IPS DF 6.9 (cell line): ENCODE measurements around the gene NPHP4.

Experiments
- DNase-seq: peaks from one replicate; pipeline ENCODE4 v3.0.0-alpha.2; 2013; ENCODE audit warnings: low read depth, low spot score
- H3K27ac ChIP-seq: one replicate; pipeline ENCODE4 v1.5.1; 2013; ENCODE audit warnings: low read length, control low read depth
- H3K27me3 ChIP-seq: 2 replicates; pipeline ENCODE4 v1.6.1; 2013; ENCODE audit warnings: mild to moderate bottlenecking, low read length; ENCODE audit not compliant: control insufficient read depth, insufficient read depth
- H3K36me3 ChIP-seq: 2 replicates; pipeline ENCODE4 v1.6.1; 2013; ENCODE audit warnings: low read length; ENCODE audit not compliant: control insufficient read depth, insufficient read depth
- H3K4me1 ChIP-seq: 2 replicates; pipeline ENCODE4 v1.6.1; 2013; ENCODE audit warnings: low read length; ENCODE audit not compliant: control insufficient read depth, insufficient read depth
- H3K4me3 ChIP-seq: 2 replicates; pipeline ENCODE4 v1.5.1; 2013; ENCODE audit warnings: mild to moderate bottlenecking, low read length
- H3K9me3 ChIP-seq: 2 replicates; pipeline ENCODE4 v1.6.1; 2013; ENCODE audit warnings: low read length, inconsistent platforms; ENCODE audit not compliant: control insufficient read depth, insufficient read depth
- WGBS: extraction: QIAGEN DNeasy Blood & Tissue Kit; methylation state at CpG from one replicate; pipeline ENCODE4 v1.1.7; 2013; ENCODE audit warnings: mixed read lengths, missing lambda C conversion rate; ENCODE audit not compliant: insufficient read length, insufficient coverage; 5-methylcytosine and 5-hydroxymethylcytosine counted together

NPHP4 gene

GRCh38 chr1:5917281-5917590 lies 75.0 kb downstream of the NPHP4 start:
- Histone ChIP-seq H3K4me1 (no peaks in the 10 kb centered on the region), H3K9me3 (no peaks in the 10 kb centered on the region)
- WGBS = no CpG with 5 or more reads among the region's 3 CpGs

DNA sequence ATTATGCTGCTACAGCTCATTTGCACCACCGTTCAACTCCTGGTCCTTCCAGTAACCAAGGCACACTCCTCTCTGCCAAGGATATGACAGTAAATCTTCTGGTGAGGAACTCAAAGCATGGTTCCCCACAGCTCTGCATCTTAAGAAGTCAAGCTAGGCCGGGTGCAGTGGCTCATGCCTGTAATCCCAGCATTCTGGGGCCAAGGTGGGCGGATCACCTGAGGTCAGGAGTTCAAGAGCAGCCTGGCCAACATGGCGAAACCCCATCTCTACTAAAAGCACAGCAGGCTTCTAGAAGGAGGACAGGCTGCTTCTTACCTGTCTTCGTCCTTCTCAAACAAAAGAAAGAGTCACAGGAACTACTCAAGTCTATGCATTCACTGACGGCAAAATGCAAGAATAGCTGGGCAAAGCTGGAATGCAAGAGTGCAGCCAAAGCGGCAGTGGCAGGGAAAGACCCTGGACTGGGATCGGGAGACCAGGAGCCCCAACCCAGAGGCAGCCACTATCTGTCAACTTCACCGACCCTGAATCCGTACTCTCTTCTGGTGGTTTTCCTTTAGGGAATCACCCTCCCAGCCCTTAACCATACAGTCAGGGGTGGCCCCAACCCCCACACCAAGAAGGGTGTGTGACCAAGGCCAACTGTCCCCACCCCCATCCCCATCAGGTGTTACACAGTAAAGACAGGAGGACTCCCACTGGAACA lies 75.5 kb downstream of the NPHP4 start:
- DNase-seq = no peak
- WGBS = no CpG with 5 or more reads among the region's 10 CpGs
- Histone ChIP-seq H3K9me3 (no peaks in the 10 kb centered on the region), H3K36me3 (no peaks in the 10 kb centered on the region), H3K27me3 (no peaks in the 10 kb centered on the region), H3K4me3 (no peak overlapping the region), H3K27ac (no peak overlapping the region), H3K4me1 (no peaks in the 10 kb centered on the region)

More at GRCh38 chr1:5917281-5917590, 75.0 kb downstream of the NPHP4 start:
- H3K27ac ChIP-seq = no peak overlapping the region
- no peak overlapping the region for H3K4me3 ChIP-seq
- H3K27me3 ChIP-seq = no peaks in the 10 kb centered on the region
- H3K36me3 ChIP-seq = no peaks in the 10 kb centered on the region
- no peak for DNase-seq

- no peak for DNase-seq
- no peak overlapping the region for H3K4me3 ChIP-seq
- no CpG with 5 or more reads among the region's 11 CpGs for WGBS
- no peaks in the 10 kb centered on the region for H3K27me3 ChIP-seq
- no peak overlapping the region for H3K27ac ChIP-seq
- no peaks in the 10 kb centered on the region for H3K4me1 ChIP-seq
- no peaks in the 10 kb centered on the region for H3K9me3 ChIP-seq
- H3K36me3 ChIP-seq = no peaks in the 10 kb centered on the region
These were observed 76.3 kb downstream of the NPHP4 start for GRCh38 chr1:5915587-5916571.

- Histone ChIP-seq H3K4me1 (no peaks in the 10 kb centered on the region), H3K9me3 (no peaks in the 10 kb centered on the region), H3K36me3 (no peaks in the 10 kb centered on the region), H3K27ac (no peak overlapping the region), H3K27me3 (no peaks in the 10 kb centered on the region), H3K4me3 (no peak overlapping the region)
- DNase-seq = no peak
- no CpG with 5 or more reads among the region's 14 CpGs for WGBS
These were observed 77.4 kb downstream of the NPHP4 start for GRCh38 chr1:5914676-5915365.

- H3K27ac ChIP-seq = no peak overlapping the region
- DNase-seq = no peak
- H3K27me3 ChIP-seq = no peaks in the 10 kb centered on the region
- H3K4me3 ChIP-seq = no peak overlapping the region
- no peaks in the 10 kb centered on the region for H3K9me3 ChIP-seq
- no CpG with 5 or more reads among the region's 10 CpGs for WGBS
- H3K36me3 ChIP-seq = no peaks in the 10 kb centered on the region
- H3K4me1 ChIP-seq = no peaks in the 10 kb centered on the region
These were observed 78.3 kb downstream of the NPHP4 start for GRCh38 chr1:5913876-5914275.

GRCh38 chr1:5913078-5913845 lies 79.0 kb downstream of the NPHP4 start:
- DNase-seq = no peak
- no peak overlapping the region for H3K4me3 ChIP-seq
- H3K4me1 ChIP-seq = no peaks in the 10 kb centered on the region
- H3K27me3 ChIP-seq = no peaks in the 10 kb centered on the region
- H3K36me3 ChIP-seq = no peaks in the 10 kb centered on the region; the same call in 1 of the 2 replicates
- no peaks in the 10 kb centered on the region for H3K9me3 ChIP-seq
- no CpG with 5 or more reads among the region's 14 CpGs for WGBS
- no peak overlapping the region for H3K27ac ChIP-seq

DNA sequence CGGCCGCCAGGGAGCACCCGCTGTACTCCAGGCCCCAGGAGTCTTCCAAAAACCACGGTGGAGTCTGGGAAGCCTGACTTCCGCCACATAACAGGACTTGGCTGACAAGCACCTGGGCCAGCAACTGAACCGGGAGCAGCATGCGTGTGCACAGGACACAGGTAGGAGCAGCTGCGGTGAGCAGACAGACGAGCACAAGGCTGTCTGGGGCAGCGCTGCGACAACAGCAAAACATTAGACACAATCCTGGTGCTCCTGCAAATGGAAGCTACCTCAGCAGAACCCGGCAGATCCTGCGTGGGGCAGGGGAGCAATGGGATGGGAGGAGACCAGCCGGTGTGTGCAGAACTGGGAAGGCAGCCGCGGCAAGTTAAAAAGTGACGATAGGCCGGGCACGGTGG lies 80.4 kb downstream of the NPHP4 start:
- no peak overlapping the region for H3K27ac ChIP-seq
- WGBS = no CpG with 5 or more reads among the region's 19 CpGs
- no peak for DNase-seq
- H3K36me3 ChIP-seq = no peaks in the 10 kb centered on the region; the same call in 1 of the 2 replicates
- H3K9me3 ChIP-seq = no peaks in the 10 kb centered on the region
- no peaks in the 10 kb centered on the region for H3K4me1 ChIP-seq
- no peak overlapping the region for H3K4me3 ChIP-seq
- no peaks in the 10 kb centered on the region for H3K27me3 ChIP-seq

DNA sequence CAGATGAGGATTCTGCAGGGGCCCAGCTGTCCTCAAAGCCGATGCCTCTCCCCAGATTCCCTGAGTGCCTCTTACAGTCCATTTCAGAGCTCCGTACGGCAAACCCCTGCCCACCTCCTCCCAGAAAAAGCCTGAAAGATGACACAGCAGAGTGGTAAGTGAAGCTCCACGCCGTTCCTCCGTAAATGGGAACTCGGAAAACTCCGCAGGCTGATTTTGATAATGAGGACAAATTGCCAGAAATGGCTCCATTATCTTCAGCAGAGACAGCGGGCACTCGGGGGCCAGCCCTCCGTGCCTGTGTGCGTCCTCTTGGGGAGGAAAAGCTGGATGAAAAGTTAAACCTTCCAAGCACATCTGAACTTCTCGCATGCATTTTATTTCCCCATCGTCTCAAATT lies 81.1 kb downstream of the NPHP4 start:
- Histone ChIP-seq H3K27me3 (no peaks in the 10 kb centered on the region), H3K4me3 (no peak overlapping the region), H3K9me3 (no peaks in the 10 kb centered on the region), H3K4me1 (no peaks in the 10 kb centered on the region), H3K27ac (no peak overlapping the region), H3K36me3 (no peaks in the 10 kb centered on the region; the same call in 1 of the 2 replicates)
- DNase-seq = no peak
- WGBS = no CpG with 5 or more reads among the region's 14 CpGs

GRCh38 chr1:5910666-5911065 lies 81.6 kb downstream of the NPHP4 start:
- H3K27ac ChIP-seq = no peak overlapping the region
- H3K9me3 ChIP-seq = no peaks in the 10 kb centered on the region
- H3K4me3 ChIP-seq = no peak overlapping the region
- no peaks in the 10 kb centered on the region; the same call in 1 of the 2 replicates for H3K36me3 ChIP-seq
- no peak for DNase-seq
- no CpG with 5 or more reads among the region's 11 CpGs for WGBS
- no peaks in the 10 kb centered on the region for H3K27me3 ChIP-seq
- no peaks in the 10 kb centered on the region for H3K4me1 ChIP-seq

DNA sequence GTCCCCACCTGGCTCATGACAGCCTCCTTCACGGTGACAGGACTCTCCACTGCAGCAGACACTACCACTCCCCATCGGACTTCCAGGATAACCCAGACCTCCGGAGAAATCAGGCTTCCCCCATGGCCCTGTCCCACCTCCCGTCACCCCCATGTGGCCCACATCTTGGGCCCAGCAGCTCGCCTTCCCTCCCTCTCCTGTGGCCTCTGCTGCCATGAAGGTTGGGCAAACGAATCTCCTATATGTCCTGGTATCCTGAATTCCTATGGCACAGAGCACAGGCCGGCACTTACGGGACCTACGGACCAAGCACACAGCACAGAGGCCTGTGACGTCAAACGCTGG lies 82.0 kb downstream of the NPHP4 start:
- DNase-seq = no peak
- no peaks in the 10 kb centered on the region for H3K27me3 ChIP-seq
- H3K4me3 ChIP-seq = no peak overlapping the region
- no peaks in the 10 kb centered on the region for H3K9me3 ChIP-seq
- no peaks in the 10 kb centered on the region for H3K4me1 ChIP-seq
- H3K27ac ChIP-seq = no peak overlapping the region
- no CpG with 5 or more reads among the region's 11 CpGs for WGBS
- H3K36me3 ChIP-seq = no peaks in the 10 kb centered on the region; the same call in 1 of the 2 replicates
